Measurements from ENCODE around the gene PLSCR1. TPM values are rescaled to one million over a fixed set of nuclear protein-coding genes. Genes with fewer than 3 reads are reported as not detected.

Gene PLSCR1
- total RNA-seq, 1 experiment from 2014 or later: 48.9 TPM

DNA sequence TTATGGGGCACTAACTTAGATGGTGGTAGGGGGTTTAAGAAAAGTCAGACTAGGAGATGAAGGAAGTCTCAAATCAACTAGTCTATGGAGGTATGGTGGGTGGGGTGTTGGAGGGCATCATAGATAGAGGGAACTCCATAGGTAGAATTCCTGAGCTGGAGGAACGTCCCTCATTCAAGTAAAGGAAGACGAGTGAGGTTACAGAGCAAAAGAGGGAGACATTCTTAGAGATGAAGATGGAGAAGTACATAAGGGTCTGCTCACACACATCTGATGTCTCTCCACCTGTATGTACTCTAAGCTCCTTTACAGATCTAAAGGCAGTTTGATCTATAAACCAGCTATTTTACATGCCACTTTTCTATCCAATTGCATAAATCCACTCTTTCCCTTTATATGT lies 1.4 kb downstream of the PLSCR1 start:
- no peaks in the 10 kb centered on the region; the same call in 1 of the 2 replicates for H3K27me3 Mint-ChIP-seq (ENCODE audit: low read depth)
- Histone ChIP-seq H4K20me1 (ENCODE audit: control insufficient read depth, insufficient read depth, insufficient read length) (no peaks in the 10 kb centered on the region), H2BK15ac (ENCODE audit: low read depth, low read length) (no peak overlapping the region), H3K23me2 (ENCODE audit: insufficient read length, low read depth, low read length, poor library complexity, severe bottlenecking) (peaks cover 13% of the 10 kb centered on the region), H3K27ac (ENCODE audit: insufficient read length, low read depth, low read length) (no peak overlapping the region), H3K18ac (ENCODE audit: insufficient read length, low read depth, low read length) (no peak overlapping the region), H2AFZ (ENCODE audit: low read length) (no peak overlapping the region), H3K79me2 (ENCODE audit: insufficient read depth, low read length) (peaks cover 5% of the 10 kb centered on the region; the same call in 1 of the 2 replicates), H3K23ac (ENCODE audit: insufficient read length, low read depth, low read length) (no peak overlapping the region), H3K4ac (ENCODE audit: low read depth, low read length) (no peak overlapping the region), H4K5ac (ENCODE audit: insufficient read length, low read depth, low read length) (no peak overlapping the region), H3K27me3 (ENCODE audit: insufficient read depth, low read length) (no peaks in the 10 kb centered on the region), H3K79me1 (ENCODE audit: insufficient read depth, low read depth, low read length, poor library complexity, severe bottlenecking) (no peaks in the 10 kb centered on the region), H3T11ph (ENCODE audit: low read length) (no peak overlapping the region), H3K56ac (ENCODE audit: insufficient read length, low read depth, low read length) (no peak overlapping the region), H3K9me3 (ENCODE audit: control insufficient read depth, low read depth, low read length) (peaks cover 5% of the 10 kb centered on the region), H3K14ac (ENCODE audit: insufficient read depth, low read length) (no peak overlapping the region), H2BK12ac (ENCODE audit: insufficient read length, low read depth, low read length) (no peak overlapping the region), H2BK120ac (ENCODE audit: low read depth, low read length, poor library complexity, severe bottlenecking) (no peak overlapping the region), H2AK5ac (ENCODE audit: insufficient read length, low read length) (no peak overlapping the region), H4K8ac (replicated peaks; ENCODE audit: insufficient read length, low read depth, low read length) (no peak overlapping the region), H2BK5ac (ENCODE audit: insufficient read length, low read length) (no peak overlapping the region), H4K91ac (ENCODE audit: insufficient read length, low read depth, low read length) (no peak overlapping the region), H3K4me1 (ENCODE audit: insufficient read depth, low read length) (0 out of 2 replicates have a peak, but pooled peaks cover 3% of the 10 kb centered on the region), H3K4me2 (ENCODE audit: insufficient read depth, insufficient read length, low read length) (peak overlapping the region; percentile 58), H2BK20ac (ENCODE audit: low read depth, low read length, poor library complexity, severe bottlenecking) (no peak overlapping the region), H3K9ac (ENCODE audit: extremely low read depth, insufficient read length, low read length) (no peak overlapping the region)
- no CpG with 5 or more reads among the region's 2 CpGs for WGBS (ENCODE audit: extremely low coverage, insufficient read length, low lambda C conversion rate)
- H3K36me3 Mint-ChIP-seq (ENCODE audit: insufficient read depth in 1 of 3, low read depth in 3 of 3): peaks cover 29 to 34% (median 29%) of the 10 kb centered on the region in 3 experiments
- TF ChIP-seq, protein P1, sequence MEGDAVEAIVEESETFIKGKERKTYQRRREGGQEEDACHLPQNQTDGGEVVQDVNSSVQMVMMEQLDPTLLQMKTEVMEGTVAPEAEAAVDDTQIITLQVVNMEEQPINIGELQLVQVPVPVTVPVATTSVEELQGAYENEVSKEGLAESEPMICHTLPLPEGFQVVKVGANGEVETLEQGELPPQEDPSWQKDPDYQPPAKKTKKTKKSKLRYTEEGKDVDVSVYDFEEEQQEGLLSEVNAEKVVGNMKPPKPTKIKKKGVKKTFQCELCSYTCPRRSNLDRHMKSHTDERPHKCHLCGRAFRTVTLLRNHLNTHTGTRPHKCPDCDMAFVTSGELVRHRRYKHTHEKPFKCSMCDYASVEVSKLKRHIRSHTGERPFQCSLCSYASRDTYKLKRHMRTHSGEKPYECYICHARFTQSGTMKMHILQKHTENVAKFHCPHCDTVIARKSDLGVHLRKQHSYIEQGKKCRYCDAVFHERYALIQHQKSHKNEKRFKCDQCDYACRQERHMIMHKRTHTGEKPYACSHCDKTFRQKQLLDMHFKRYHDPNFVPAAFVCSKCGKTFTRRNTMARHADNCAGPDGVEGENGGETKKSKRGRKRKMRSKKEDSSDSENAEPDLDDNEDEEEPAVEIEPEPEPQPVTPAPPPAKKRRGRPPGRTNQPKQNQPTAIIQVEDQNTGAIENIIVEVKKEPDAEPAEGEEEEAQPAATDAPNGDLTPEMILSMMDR (conservative IDR thresholded peaks at IDR 0.05): no peak
- DNase-seq: no peak
- peaks cover 11 to 20% of the 10 kb centered on the region in 2 experiments for H3K9me3 Mint-ChIP-seq
- no peak overlapping the region for H3K27ac Mint-ChIP-seq
- peak overlapping the region; percentile 87 to 90 for H3K4me3 Mint-ChIP-seq
- peaks cover 25 to 32% of the 10 kb centered on the region in 2 experiments for H3K4me1 Mint-ChIP-seq

Data from H9 (cell line).